ENCODE data around the gene MBD4. TPM values are rescaled to one million over a fixed set of nuclear protein-coding genes. Genes with fewer than 3 reads are reported as not detected.

MBD4 gene
- total RNA-seq, 6 experiments from 2014 or later = 18.7 to 25.7 (median 21.8) TPM

DNA sequence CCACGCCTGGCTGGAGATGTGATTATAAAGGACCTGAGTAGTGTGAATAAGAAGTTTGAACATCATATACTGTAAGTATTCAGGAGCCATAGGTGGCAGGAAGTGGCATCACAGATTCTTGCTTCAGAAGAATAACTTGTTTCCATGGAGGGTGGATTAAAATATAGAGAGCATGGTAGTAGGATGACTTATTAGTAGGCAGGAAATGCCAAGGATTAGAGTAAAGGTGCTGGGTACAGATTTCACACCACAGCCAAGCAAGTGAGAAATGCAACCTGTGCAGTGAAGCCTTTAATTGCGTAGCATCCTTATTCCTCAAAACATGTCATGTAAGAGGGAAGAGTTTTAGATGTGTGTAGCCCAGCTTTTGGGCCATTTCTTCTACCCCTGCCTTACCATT lies 31.1 kb upstream of the MBD4 start:
- DNase-seq = no peak
- TF ChIP-seq, protein P1, sequence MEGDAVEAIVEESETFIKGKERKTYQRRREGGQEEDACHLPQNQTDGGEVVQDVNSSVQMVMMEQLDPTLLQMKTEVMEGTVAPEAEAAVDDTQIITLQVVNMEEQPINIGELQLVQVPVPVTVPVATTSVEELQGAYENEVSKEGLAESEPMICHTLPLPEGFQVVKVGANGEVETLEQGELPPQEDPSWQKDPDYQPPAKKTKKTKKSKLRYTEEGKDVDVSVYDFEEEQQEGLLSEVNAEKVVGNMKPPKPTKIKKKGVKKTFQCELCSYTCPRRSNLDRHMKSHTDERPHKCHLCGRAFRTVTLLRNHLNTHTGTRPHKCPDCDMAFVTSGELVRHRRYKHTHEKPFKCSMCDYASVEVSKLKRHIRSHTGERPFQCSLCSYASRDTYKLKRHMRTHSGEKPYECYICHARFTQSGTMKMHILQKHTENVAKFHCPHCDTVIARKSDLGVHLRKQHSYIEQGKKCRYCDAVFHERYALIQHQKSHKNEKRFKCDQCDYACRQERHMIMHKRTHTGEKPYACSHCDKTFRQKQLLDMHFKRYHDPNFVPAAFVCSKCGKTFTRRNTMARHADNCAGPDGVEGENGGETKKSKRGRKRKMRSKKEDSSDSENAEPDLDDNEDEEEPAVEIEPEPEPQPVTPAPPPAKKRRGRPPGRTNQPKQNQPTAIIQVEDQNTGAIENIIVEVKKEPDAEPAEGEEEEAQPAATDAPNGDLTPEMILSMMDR (IDR thresholded peaks at IDR 0.05) = no peak
- Mint-ChIP-seq H3K36me3 (ENCODE audit: low read depth) (peaks cover 6% of the 10 kb centered on the region), H3K27me3 (ENCODE audit: insufficient read depth) (peaks cover 2% of the 10 kb centered on the region; the same call in 1 of the 2 replicates), H3K9me3 (no peaks in the 10 kb centered on the region), H3K4me3 (no peak overlapping the region), H3K4me1 (ENCODE audit: low read depth) (peaks cover 19% of the 10 kb centered on the region), H3K27ac (no peak overlapping the region)

DNA sequence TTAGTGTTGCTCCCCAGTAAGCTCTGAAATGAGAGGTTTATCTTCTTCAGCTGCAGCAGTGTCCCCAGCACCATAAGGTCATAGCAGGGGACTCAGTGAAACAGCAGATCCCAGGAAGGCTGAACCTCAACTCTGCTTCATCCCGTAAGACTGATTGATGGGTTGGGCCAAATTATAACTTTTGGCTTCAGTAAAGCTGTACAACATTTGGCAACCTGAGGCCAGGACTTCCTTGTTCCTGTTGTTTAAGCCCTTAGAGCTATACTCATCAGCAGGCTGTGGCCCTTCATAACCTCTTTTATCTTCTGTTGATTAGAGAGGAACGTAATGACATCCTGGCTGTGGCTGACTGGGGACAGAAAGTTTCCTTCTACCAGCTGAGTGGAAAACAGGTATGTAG lies 29.3 kb upstream of the MBD4 start:
- TF ChIP-seq, protein P1 (IDR thresholded peaks at IDR 0.05) = no peak
- no peak for DNase-seq
- Mint-ChIP-seq H3K4me3 (no peak overlapping the region), H3K27ac (no peak overlapping the region), H3K9me3 (no peaks in the 10 kb centered on the region), H3K4me1 (ENCODE audit: low read depth) (0 out of 2 replicates have a peak, but pooled peaks cover 6% of the 10 kb centered on the region), H3K36me3 (ENCODE audit: low read depth) (peaks cover 12% of the 10 kb centered on the region), H3K27me3 (ENCODE audit: insufficient read depth) (no peaks in the 10 kb centered on the region)

DNA sequence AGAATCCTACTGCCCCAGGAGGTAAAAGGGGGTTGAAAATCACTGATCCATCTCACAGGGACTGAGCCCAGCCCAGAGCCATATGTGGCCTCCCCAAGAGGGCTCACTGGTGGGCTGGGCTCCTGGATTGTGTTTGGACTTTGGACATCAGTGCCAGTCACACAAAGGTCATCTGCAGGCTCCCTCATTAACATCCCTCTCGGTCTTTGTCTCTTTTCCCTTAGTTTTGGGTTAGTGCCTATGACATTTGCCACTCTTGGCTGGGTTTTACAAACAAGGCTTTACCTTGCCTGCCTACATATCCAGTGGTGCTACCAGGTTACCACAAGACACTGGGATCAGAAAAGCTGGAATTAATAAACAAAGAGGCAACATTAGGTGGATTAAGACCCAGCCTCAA lies 28.2 kb upstream of the MBD4 start:
- H3K36me3 Mint-ChIP-seq (ENCODE audit: low read depth) = peaks cover 20% of the 10 kb centered on the region
- H3K4me3 Mint-ChIP-seq = no peak overlapping the region
- H3K27me3 Mint-ChIP-seq (ENCODE audit: insufficient read depth) = no peaks in the 10 kb centered on the region
- no peaks in the 10 kb centered on the region for H3K4me1 Mint-ChIP-seq (ENCODE audit: low read depth)
- no peak overlapping the region for H3K27ac Mint-ChIP-seq
- no peaks in the 10 kb centered on the region for H3K9me3 Mint-ChIP-seq
- no peak for DNase-seq
- TF ChIP-seq, protein P1 (IDR thresholded peaks at IDR 0.05) = no peak

DNA sequence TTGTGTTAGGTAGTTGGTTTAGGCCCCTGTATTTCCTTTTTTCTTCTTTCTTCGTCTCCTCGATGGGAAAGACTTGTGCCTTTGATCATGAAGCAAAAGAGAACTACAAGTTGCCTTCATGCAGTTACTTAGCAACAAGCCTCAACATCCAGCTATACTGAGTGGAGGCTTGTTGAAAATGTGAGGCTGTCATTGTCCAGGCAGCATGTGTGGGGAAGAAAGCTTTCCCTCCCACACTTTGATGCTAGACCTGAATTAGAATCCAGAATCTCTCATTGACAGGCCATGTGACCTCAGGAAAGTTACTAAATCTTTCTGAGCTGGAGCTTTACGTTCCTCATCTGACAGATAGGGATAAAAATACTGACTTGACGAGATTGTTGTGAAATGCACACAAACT lies 24.0 kb upstream of the MBD4 start:
- DNase-seq = no peak
- H3K27ac Mint-ChIP-seq = no peak overlapping the region
- H3K9me3 Mint-ChIP-seq = no peaks in the 10 kb centered on the region

DNA sequence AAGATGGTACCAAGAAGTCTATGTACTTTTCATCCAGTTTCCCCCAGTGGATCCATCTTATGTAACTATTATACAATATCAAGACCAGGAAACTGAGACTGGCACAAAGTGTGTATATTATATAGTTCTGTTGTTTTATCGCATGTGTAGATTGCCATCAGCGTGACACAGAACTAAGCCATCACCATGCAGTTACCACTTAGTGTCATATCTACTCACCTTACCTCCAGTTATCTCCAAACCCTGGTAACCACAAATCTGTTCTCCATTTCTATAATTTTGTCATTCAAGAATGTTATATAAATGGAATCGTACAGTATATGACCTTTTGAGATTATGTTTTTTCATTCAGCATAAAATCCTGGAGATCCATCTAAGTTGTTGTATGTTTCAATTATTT lies 23.3 kb upstream of the MBD4 start:
- H3K4me3 Mint-ChIP-seq = no peak overlapping the region
- no peak for DNase-seq

More for the DNA sequence above, 24.0 kb upstream of the MBD4 start:
- no peaks in the 10 kb centered on the region for H3K27me3 Mint-ChIP-seq (ENCODE audit: insufficient read depth)
- no peak overlapping the region for H3K4me3 Mint-ChIP-seq
- H3K4me1 Mint-ChIP-seq (ENCODE audit: low read depth) = peaks cover 21% of the 10 kb centered on the region
- TF ChIP-seq, protein P1 (IDR thresholded peaks at IDR 0.05) = no peak
- H3K36me3 Mint-ChIP-seq (ENCODE audit: low read depth) = peaks cover 18% of the 10 kb centered on the region

More for the DNA sequence above, 23.3 kb upstream of the MBD4 start:
- Mint-ChIP-seq H3K9me3 (no peaks in the 10 kb centered on the region), H3K36me3 (ENCODE audit: low read depth) (peaks cover 19% of the 10 kb centered on the region), H3K4me1 (ENCODE audit: low read depth) (peaks cover 21% of the 10 kb centered on the region), H3K27me3 (ENCODE audit: insufficient read depth) (no peaks in the 10 kb centered on the region), H3K27ac (no peak overlapping the region)
- TF ChIP-seq, protein P1 (IDR thresholded peaks at IDR 0.05) = no peak

Data from HFFc6 (cell line).